ENCODE data around the gene PRRT2. TPM values are rescaled to one million over a fixed set of nuclear protein-coding genes. Genes with fewer than 3 reads are reported as not detected.

Gene PRRT2
- total RNA-seq, 1 donor from 2014 or later = 2.1 TPM

- Histone ChIP-seq H3K4me3 (peak overlapping the region; percentile 81), H3K27me3 (ENCODE audit: low read depth) (no peaks in the 10 kb centered on the region), H3K27ac (replicated peaks) (peak overlapping the region; percentile 87), H3K36me3 (peaks cover 22% of the 10 kb centered on the region), H3K4me1 (peaks cover 92% of the 10 kb centered on the region), H3K9me3 (replicated peaks) (no peaks in the 10 kb centered on the region)
- intact Hi-C loops (cut with micrococcal nuclease) = no loop called here
- no peak for TF ChIP-seq CTCF (IDR thresholded peaks at IDR 0.05; ENCODE audit: borderline replicate concordance)
- DNase-seq = no peak
Observed at GRCh38 chr16:29820730-29821642, 9.0 kb downstream of the PRRT2 start.

- TF ChIP-seq CTCF (IDR thresholded peaks at IDR 0.05; ENCODE audit: borderline replicate concordance) = no peak
- Histone ChIP-seq H3K4me1 (peaks cover 92% of the 10 kb centered on the region), H3K36me3 (peaks cover 22% of the 10 kb centered on the region), H3K27me3 (ENCODE audit: low read depth) (no peaks in the 10 kb centered on the region), H3K27ac (replicated peaks) (peak overlapping the region; percentile 87), H3K4me3 (peak overlapping the region; percentile 81), H3K9me3 (replicated peaks) (no peaks in the 10 kb centered on the region)
- DNase-seq = no peak
- intact Hi-C loops (cut with micrococcal nuclease) = no loop called here
Observed at GRCh38 chr16:29821643-29822115, 9.7 kb downstream of the PRRT2 start.

GRCh38 chr16:29824589-29825144, 12.7 kb downstream of the PRRT2 start:
- intact Hi-C loops (cut with micrococcal nuclease) = no loop called here
- Histone ChIP-seq H3K36me3 (peaks cover under 1% of the 10 kb centered on the region), H3K4me3 (peak overlapping the region; percentile 21), H3K9me3 (replicated peaks) (no peaks in the 10 kb centered on the region), H3K27me3 (ENCODE audit: low read depth) (no peaks in the 10 kb centered on the region), H3K27ac (replicated peaks) (peak overlapping the region; percentile 87), H3K4me1 (peaks cover 88% of the 10 kb centered on the region)
- no peak for DNase-seq
- TF ChIP-seq CTCF (IDR thresholded peaks at IDR 0.05; ENCODE audit: borderline replicate concordance) = no peak

- no peak for TF ChIP-seq CTCF (IDR thresholded peaks at IDR 0.05; ENCODE audit: borderline replicate concordance)
- H3K4me1 ChIP-seq = peaks cover 86% of the 10 kb centered on the region
- H3K36me3 ChIP-seq = peaks cover 4% of the 10 kb centered on the region
- H3K27ac ChIP-seq (replicated peaks) = peak overlapping the region; percentile 87
- DNase-seq = peak; percentile 67
- peak overlapping the region; percentile 21 for H3K4me3 ChIP-seq
- H3K27me3 ChIP-seq (ENCODE audit: low read depth) = no peaks in the 10 kb centered on the region
- no peaks in the 10 kb centered on the region for H3K9me3 ChIP-seq (replicated peaks)
- intact Hi-C loops (cut with micrococcal nuclease) = no loop called here
Observed at GRCh38 chr16:29825145-29826044, 13.4 kb downstream of the PRRT2 start.

GRCh38 chr16:29826342-29826695, 14.3 kb downstream of the PRRT2 start:
- Histone ChIP-seq H3K9me3 (replicated peaks) (no peaks in the 10 kb centered on the region), H3K27ac (replicated peaks) (peak overlapping the region; percentile 87), H3K4me3 (no peak overlapping the region), H3K4me1 (peaks cover 82% of the 10 kb centered on the region), H3K27me3 (ENCODE audit: low read depth) (no peaks in the 10 kb centered on the region), H3K36me3 (peaks cover 12% of the 10 kb centered on the region)
- intact Hi-C loops (cut with micrococcal nuclease) = no loop called here
- DNase-seq = no peak
- TF ChIP-seq CTCF (IDR thresholded peaks at IDR 0.05; ENCODE audit: borderline replicate concordance) = no peak

All from left ventricle myocardium inferior (tissue), 1 donor.